Inferior parietal cortex (tissue), 1 donor: Measurements from ENCODE around the gene C1QL2.

Experiments used
- DNase-seq: peaks from one replicate; pipeline ENCODE4 v3.0.0-alpha.2; 2016; ENCODE audit errors: extremely low spot score

C1QL2 gene

GRCh38 chr2:119179202-119179601 is 20.7 kb upstream of the C1QL2 start:
- no peak for DNase-seq

GRCh38 chr2:119178776-119179175 is 20.2 kb upstream of the C1QL2 start:
- DNase-seq: no peak

DNA sequence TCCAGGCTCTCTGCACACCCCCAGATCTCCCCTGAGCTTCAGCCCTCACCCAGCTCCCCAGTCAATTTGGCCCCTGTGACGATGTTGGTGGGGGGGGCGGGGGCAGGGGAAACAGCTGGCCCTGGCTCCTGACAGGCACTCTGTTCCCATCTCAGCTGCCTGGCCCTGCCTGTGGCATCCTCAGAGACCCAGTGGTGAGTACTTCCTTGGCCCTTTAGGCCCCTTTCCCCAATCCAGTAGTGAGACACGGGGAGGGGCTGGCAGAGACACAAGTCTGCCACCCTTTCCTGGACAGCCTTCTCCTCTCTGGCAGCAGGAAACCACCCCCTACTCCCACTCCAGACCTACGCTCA is 19.3 kb upstream of the C1QL2 start:
- no peak for DNase-seq

- DNase-seq: no peak
These were observed 18.8 kb upstream of the C1QL2 start for GRCh38 chr2:119177171-119177837.

DNA sequence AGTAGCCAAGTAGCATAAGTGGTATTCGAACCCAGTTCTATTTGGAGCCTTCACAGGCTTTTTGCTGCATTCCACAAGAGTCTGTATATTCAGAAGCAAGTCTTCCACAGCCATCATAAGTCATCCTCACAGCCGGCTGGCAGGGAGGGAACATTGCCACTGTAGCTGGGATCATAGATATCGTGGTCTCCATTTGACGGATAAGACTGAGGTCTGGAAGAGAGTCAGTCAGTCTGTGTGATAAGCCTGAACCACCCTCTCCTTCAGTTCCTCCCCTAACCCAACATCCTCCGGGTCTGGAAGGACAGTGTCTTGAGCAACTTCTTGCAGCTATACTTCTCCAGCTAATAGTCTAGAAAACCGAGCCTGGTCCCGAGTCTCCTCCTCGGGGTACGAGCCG is 17.0 kb upstream of the C1QL2 start:
- no peak for DNase-seq

DNA sequence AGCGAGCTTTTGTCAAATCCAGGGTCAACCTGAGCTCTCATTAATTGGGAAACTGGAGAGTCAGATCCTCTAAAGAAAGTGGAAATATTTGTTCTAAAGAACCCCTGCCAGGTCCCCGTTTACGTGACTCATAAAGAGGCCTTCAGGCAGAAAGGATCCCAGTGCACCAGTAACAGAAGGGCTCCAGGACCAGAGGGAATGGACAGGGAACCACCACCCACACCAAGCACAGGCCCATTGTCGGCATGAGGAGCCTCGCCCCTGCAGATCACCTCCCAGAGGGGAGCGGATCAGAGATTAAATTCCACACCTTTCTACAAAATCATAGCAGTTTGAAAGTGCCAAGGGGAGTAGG is 16.4 kb upstream of the C1QL2 start:
- no peak for DNase-seq

DNA sequence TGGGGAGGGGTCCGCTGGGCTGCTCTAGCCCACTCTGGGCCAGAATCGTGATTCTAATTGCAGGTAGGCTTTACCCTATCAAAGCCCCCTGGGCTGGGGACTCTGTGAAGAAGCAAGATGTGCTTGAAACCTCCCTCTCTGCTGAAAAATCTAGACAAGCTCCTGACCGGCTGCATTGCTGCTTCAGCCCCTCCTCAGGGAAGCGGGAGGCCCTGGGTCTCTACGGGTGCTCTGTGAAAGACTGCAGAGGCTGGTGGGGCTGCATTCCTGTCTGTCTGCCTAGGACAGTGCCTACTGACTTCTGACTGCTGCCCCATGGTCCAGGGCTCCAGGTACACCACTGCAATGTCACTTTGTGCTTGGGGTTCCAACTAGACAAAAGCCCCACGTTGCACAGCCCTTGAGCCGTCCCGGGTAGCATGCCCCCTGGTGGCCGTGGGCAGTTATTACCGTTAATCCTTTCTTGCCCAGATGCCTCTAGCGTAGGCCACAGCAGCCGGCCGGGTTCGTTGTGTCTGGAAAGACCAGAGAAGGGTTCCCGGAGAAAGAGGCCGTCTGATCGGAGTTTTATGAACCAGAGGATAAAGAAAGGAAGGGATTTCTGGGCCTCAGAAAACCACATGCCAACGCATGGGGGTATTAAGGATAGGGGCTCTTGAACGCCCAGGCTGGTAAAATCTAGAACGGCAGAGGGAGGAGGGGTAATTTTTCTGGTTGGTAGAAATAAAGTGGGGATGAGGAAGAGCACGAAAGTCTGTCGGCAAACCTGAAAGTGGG is 15.9 kb upstream of the C1QL2 start:
- peak; percentile 60 for DNase-seq

GRCh38 chr2:119173556-119174060 is 15.1 kb upstream of the C1QL2 start:
- no peak for DNase-seq

GRCh38 chr2:119170504-119170903 is 12.0 kb upstream of the C1QL2 start:
- DNase-seq: no peak

- DNase-seq: no peak
These were observed 11.2 kb upstream of the C1QL2 start for GRCh38 chr2:119169717-119170116.

DNA sequence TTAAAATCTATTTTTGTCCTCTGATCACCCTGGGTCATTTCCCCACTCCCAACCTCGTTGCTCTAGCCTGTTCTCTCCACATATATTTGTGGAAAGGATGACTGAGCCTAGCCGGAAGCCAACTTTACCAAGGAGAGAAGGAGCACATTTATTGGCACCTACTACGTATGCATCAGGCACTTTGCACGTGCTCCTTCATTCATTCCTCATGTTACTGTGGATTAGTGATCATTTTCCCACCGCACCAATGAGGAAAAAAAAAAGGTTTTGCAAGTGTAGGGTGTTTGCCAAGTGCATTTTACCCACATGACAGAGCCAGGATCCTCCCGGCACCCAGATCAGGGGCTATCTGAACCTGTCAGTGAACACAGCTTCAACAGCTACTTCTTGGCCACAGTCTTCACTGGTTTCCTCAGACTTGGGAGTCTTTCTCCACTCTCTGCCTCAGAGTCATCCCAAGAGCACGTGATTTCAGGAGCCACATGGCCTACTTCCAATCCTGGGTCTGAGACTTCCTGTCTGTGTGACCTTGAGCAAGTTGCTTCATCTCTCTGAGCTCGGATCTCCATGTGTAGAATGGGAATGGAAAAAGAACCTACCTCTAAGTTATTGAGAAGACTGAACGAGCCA is 1.9 kb upstream of the C1QL2 start:
- no peak for DNase-seq

DNA sequence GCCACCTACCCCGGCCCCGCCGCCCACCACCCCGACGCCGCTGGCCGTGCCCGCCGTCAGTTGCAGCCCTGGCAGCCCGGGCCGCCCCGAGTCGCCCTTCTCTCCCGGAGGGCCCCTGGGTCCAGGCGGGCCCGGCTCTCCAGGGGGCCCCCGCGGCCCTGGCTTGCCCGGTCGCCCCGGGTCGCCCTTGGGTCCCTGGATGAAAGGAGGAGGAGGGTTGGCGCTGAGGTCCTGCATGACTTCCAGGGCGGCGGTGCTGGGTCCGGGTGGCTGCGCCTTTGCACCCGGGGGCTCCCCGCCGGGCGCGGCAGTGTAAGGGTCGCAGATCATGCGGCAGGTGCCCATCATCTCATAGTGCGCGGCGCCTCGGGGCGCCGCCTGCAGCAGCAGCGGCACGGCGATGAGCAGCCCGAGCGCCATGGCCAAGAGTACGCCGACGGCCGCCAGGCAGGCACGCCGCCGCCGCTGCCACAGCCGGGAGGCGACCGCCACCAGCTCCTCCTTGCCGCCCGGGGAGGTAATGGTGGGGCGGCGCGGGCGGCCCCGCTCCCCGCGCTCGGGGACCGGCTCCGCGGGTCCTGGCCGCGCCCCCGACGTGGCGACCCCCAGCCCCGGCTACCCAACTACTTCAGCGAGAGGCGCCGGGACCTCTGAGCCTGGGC is 570 bp downstream of the C1QL2 start:
- no peak for DNase-seq

GRCh38 chr2:119156891-119157773 is 1.4 kb downstream of the C1QL2 start:
- no peak for DNase-seq

- no peak for DNase-seq
These were observed 2.3 kb downstream of the C1QL2 start for GRCh38 chr2:119156105-119156890.

- no peak for DNase-seq
These were observed 2.9 kb downstream of the C1QL2 start for GRCh38 chr2:119155633-119156032.

GRCh38 chr2:119154076-119154475 is 4.5 kb downstream of the C1QL2 start:
- no peak for DNase-seq

DNA sequence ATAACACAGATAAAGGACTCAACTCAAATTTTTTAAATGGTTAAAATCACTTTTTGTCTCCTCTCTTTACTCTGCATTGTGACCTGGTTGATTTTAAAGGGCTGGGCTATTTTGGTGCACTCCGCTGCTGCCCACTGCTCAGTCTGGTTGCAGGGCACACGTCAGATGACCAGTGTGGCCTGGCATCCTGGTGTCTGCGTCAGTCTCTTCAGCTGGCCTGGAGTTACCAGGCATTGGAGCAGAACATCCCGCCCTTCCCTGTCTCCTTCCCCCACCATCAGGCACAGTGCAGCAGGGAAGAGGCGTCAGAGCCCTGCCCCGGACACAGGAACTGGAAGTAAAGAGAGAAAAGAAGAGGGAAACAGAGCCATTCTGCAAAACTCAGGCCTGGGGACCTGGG is 8.9 kb downstream of the C1QL2 start:
- DNase-seq: no peak

- DNase-seq: no peak
These were observed 10.5 kb downstream of the C1QL2 start for GRCh38 chr2:119147776-119148715.

DNA sequence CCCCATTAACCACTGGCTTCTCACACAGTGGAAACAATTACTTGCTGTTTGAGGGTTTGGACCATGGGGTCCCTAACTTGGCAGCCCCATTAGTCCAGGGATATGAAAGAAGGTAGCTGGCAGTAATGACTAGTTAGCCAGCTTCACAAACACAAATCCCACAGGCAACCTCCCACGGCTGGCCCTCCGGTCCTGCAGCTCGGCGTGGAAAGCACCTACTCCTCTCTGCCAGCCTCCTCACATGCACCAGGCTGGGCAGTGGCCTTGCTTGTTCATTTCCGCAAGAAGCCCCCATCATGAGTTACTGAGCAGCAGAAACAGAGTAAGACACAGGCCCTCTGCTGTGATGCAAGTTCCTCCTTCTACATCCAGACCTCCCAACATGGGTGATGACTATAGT is 13.7 kb downstream of the C1QL2 start:
- DNase-seq: no peak

GRCh38 chr2:119142824-119143223 is 15.7 kb downstream of the C1QL2 start:
- peak; percentile 43 for DNase-seq
